A549 (cell line): ENCODE data around the gene TBX5.

Experiments used
- CHD2 ChIP-seq: fragments of 150-350 bp; IDR thresholded peaks from 2 replicates; pipeline ENCODE4 v1.6.1; 2014; ENCODE audit warnings: low read length; ENCODE audit not compliant: partially characterized antibody
- CTCF ChIP-seq: fragments of >200 bp; sonication (Bioruptor Twin); formaldehyde crosslinking; IDR thresholded peaks from 3 replicates; pipeline ENCODE4 v1.5.1; 2016

GRCh38 chr12:114441545-114441944 lies 35.6 kb upstream of the TBX5 start:
- TF ChIP-seq CTCF (no peak), CHD2 (no peak)
